Measurements from ENCODE around the gene PADI1. TPM values are rescaled to one million over a fixed set of nuclear protein-coding genes. Genes with fewer than 3 reads are reported as not detected.

Gene PADI1
- total RNA-seq, 2 donors from 2014 or later: not detected

DNA sequence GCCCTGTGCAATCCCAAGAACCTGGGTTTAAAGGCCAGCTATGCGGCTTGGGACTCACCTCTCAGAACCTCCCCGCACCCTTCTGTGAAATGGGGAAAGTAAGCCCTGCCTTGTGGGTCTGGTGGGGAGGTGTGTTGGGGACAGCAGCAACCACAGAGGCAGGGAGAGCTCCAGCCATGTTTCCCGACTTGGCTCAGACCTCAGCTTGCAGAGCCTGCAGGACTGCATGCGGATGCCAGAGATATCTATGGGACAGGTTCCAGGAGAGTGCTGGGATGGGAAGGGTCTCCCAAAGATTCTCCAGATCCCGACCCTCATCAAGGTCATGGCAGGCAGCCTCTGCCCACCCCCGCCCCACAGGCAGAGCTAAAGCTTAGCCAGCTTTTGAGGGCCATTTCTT lies 20.2 kb downstream of the PADI1 start:
- ATAC-seq (no peak), DNase-seq (no peak)
- Histone ChIP-seq H3K4me3 (no peak overlapping the region), H3K27me3 (no peaks in the 10 kb centered on the region), H3K9me3 (no peaks in the 10 kb centered on the region), H3K27ac (no peak overlapping the region), H3K4me1 (no peaks in the 10 kb centered on the region), H3K36me3 (replicated peaks in 1 of 2; ENCODE audit: insufficient read depth in 1 of 2, low read depth in 2 of 2) (no peaks in the 10 kb centered on the region)
- TF ChIP-seq POLR2A (IDR thresholded peaks at IDR 0.05): no peak
- TF ChIP-seq, protein P1, sequence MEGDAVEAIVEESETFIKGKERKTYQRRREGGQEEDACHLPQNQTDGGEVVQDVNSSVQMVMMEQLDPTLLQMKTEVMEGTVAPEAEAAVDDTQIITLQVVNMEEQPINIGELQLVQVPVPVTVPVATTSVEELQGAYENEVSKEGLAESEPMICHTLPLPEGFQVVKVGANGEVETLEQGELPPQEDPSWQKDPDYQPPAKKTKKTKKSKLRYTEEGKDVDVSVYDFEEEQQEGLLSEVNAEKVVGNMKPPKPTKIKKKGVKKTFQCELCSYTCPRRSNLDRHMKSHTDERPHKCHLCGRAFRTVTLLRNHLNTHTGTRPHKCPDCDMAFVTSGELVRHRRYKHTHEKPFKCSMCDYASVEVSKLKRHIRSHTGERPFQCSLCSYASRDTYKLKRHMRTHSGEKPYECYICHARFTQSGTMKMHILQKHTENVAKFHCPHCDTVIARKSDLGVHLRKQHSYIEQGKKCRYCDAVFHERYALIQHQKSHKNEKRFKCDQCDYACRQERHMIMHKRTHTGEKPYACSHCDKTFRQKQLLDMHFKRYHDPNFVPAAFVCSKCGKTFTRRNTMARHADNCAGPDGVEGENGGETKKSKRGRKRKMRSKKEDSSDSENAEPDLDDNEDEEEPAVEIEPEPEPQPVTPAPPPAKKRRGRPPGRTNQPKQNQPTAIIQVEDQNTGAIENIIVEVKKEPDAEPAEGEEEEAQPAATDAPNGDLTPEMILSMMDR (IDR thresholded peaks at IDR 0.05): no peak
- intact Hi-C loops (cut with DNase I): no loop called here
- 63 to 83% methylated on average over 3 to 6 of the region's 6 CpGs for WGBS, 2 donors

- Histone ChIP-seq H3K9me3 (no peaks in the 10 kb centered on the region), H3K27me3 (no peaks in the 10 kb centered on the region), H3K4me3 (no peak overlapping the region), H3K27ac (no peak overlapping the region), H3K36me3 (replicated peaks in 1 of 2; ENCODE audit: insufficient read depth in 1 of 2, low read depth in 2 of 2) (no peaks in the 10 kb centered on the region), H3K4me1 (peaks cover under 1% of the 10 kb centered on the region)
- TF ChIP-seq, protein P1 (IDR thresholded peaks at IDR 0.05): no peak
- no peak for TF ChIP-seq POLR2A (IDR thresholded peaks at IDR 0.05)
- intact Hi-C loops (cut with DNase I): no loop called here
- WGBS, 2 donors: 80% methylated on average over 7 of the region's 7 CpGs
- DNase-seq: no peak
- ATAC-seq: no peak
These were observed 22.5 kb downstream of the PADI1 start for GRCh38 chr1:17227358-17227915.

- no peak for TF ChIP-seq POLR2A (IDR thresholded peaks at IDR 0.05)
- TF ChIP-seq, protein P1 (IDR thresholded peaks at IDR 0.05): no peak
- no peak overlapping the region for H3K4me3 ChIP-seq
- intact Hi-C loops (cut with DNase I): no loop called here
- no peaks in the 10 kb centered on the region for H3K27me3 ChIP-seq
- H3K27ac ChIP-seq: no peak overlapping the region
- DNase-seq: no peak
- H3K36me3 ChIP-seq (replicated peaks in 1 of 2; ENCODE audit: insufficient read depth in 1 of 2, low read depth in 2 of 2): no peaks in the 10 kb centered on the region
- no peaks in the 10 kb centered on the region for H3K9me3 ChIP-seq
- peaks cover 12% of the 10 kb centered on the region for H3K4me1 ChIP-seq
- 56 to 69% methylated on average over 6 to 7 of the region's 8 CpGs for WGBS, 2 donors
- no peak for ATAC-seq
These were observed 23.7 kb downstream of the PADI1 start for GRCh38 chr1:17228619-17229018.

DNA sequence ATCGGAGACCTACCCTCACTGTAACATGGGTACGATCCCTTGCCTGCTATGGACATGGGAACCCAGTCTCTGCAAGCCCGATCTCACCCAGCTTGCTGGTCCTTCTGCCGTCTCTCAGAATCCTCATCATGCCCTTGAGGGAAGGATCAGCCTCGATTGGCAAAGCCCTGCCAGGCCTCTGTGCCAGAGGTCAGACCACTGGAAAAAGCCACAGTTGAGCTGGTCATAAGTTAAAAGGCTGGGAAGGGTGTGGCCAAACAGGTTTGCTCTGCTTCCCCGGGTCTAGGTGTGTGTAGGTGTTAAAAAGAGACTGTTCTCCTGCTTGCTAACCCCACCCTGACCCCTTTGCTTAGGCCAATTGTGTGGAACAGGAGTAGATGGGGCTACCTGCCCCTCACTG lies 24.5 kb downstream of the PADI1 start:
- TF ChIP-seq, protein P1 (IDR thresholded peaks at IDR 0.05): no peak
- TF ChIP-seq POLR2A (IDR thresholded peaks at IDR 0.05): no peak

GRCh38 chr1:17230106-17230505 lies 25.2 kb downstream of the PADI1 start:
- WGBS, 2 donors: 85% methylated on average over 8 to 10 of the region's 10 CpGs
- Histone ChIP-seq H3K27ac (no peak overlapping the region), H3K27me3 (no peaks in the 10 kb centered on the region), H3K36me3 (replicated peaks in 1 of 2; ENCODE audit: insufficient read depth in 1 of 2, low read depth in 2 of 2) (no peaks in the 10 kb centered on the region), H3K4me1 (peaks cover 16% of the 10 kb centered on the region), H3K4me3 (no peak overlapping the region), H3K9me3 (no peaks in the 10 kb centered on the region)
- TF ChIP-seq, protein P1 (IDR thresholded peaks at IDR 0.05): no peak
- TF ChIP-seq POLR2A (IDR thresholded peaks at IDR 0.05): no peak
- DNase-seq (no peak), ATAC-seq (no peak)
- intact Hi-C loops (cut with DNase I): no loop called here

More for the DNA sequence above, 24.5 kb downstream of the PADI1 start:
- intact Hi-C loops (cut with DNase I): no loop called here
- WGBS, 2 donors: 63 to 70% methylated on average over 4 to 6 of the region's 6 CpGs
- Histone ChIP-seq H3K9me3 (no peaks in the 10 kb centered on the region), H3K27ac (no peak overlapping the region), H3K4me3 (no peak overlapping the region), H3K4me1 (peaks cover 16% of the 10 kb centered on the region), H3K36me3 (replicated peaks in 1 of 2; ENCODE audit: insufficient read depth in 1 of 2, low read depth in 2 of 2) (no peaks in the 10 kb centered on the region), H3K27me3 (no peaks in the 10 kb centered on the region)
- DNase-seq (no peak), ATAC-seq (no peak)

Data from body of pancreas (tissue), 4 donors.